Suprapubic skin (tissue), 4 donors: ENCODE data around the gene SMAD4.

Experiments used
- EP300 ChIP-seq: sonication (generic); formaldehyde crosslinking; IDR thresholded peaks from one replicate; pipeline ENCODE4 v1.6.1; 2017; ENCODE audit warnings: antibody characterized with exemption
- POLR2A ChIP-seq, 2 donors: fragments of 450-650 bp; IDR thresholded peaks; one replicate each; pipeline ENCODE4 v1.6.1; 2017; ENCODE audit warnings: antibody characterized with exemption in 2 of 2, mild to moderate bottlenecking in 2 of 2, moderate library complexity in 2 of 2
- POLR2AphosphoS5 ChIP-seq, 3 donors: sonication (generic); formaldehyde crosslinking; IDR thresholded peaks; one replicate each; pipeline ENCODE4 v1.6.1; 2017; ENCODE audit warnings: antibody characterized with exemption in 3 of 3
- TF ChIP-seq, protein P1 (sequence below), 2 donors: fragments of 200-600 bp in 1 of 2; fragments of 450-650 bp in 1 of 2; sonication (generic) in 1 of 2; IDR thresholded peaks; one replicate each; pipeline ENCODE4 v1.5.1; 2016 to 2019; ENCODE audit warnings: antibody characterized with exemption in 2 of 2, mild to moderate bottlenecking in 1 of 2, moderate library complexity in 1 of 2

- TF ChIP-seq, protein P1, sequence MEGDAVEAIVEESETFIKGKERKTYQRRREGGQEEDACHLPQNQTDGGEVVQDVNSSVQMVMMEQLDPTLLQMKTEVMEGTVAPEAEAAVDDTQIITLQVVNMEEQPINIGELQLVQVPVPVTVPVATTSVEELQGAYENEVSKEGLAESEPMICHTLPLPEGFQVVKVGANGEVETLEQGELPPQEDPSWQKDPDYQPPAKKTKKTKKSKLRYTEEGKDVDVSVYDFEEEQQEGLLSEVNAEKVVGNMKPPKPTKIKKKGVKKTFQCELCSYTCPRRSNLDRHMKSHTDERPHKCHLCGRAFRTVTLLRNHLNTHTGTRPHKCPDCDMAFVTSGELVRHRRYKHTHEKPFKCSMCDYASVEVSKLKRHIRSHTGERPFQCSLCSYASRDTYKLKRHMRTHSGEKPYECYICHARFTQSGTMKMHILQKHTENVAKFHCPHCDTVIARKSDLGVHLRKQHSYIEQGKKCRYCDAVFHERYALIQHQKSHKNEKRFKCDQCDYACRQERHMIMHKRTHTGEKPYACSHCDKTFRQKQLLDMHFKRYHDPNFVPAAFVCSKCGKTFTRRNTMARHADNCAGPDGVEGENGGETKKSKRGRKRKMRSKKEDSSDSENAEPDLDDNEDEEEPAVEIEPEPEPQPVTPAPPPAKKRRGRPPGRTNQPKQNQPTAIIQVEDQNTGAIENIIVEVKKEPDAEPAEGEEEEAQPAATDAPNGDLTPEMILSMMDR (IDR thresholded peaks at IDR 0.05): no peak
- TF ChIP-seq POLR2AphosphoS5 (IDR thresholded peaks at IDR 0.05) (no peak), EP300 (no peak), POLR2A (IDR thresholded peaks at IDR 0.05) (no peak)
Observed at GRCh38 chr18:51025512-51025911, 4.5 kb upstream of the SMAD4 start.
